ENCODE results near the gene ZC3HAV1L.

ZC3HAV1L gene

DNA sequence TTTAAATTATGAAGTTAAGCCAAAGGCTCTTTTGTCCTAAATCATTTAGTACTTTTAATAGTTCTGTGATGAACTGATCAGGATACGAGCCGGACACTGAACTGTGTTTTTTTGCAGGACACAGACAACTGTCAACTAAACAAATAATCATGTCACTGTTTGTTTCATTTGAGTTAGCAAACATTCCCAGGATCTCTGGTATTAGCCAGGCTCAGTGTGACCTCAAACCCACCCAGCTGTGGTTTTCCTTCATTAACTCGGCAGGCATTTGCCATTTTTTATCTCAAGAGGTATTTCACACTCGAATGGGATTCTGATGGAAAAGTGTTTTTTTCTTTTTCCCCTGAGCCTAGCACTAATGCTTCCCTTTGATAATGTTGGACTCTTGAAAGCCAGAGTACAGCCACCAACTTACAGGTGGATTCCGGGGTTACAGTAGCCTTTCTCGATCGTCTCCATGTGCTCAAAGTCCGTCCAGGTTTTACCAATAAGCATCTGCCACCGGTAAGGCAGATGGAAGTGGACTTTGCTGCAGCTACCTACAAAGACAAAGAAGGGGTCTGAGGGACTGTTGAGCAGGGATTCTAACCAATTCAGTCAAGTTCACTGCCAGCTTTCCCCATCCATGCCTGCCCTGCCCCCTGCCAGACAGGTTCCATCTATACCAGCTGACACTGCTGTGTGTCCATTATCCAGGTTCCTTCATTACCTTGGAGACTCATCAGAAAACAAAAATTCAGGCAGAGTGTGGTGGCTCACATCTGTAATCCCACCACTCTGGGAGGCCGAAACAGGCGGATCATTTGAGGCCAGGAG is 40.2 kb upstream of the ZC3HAV1L start:
- no peak for DNase-seq (ENCODE audit: low spot score)
- TF ChIP-seq, protein P1, sequence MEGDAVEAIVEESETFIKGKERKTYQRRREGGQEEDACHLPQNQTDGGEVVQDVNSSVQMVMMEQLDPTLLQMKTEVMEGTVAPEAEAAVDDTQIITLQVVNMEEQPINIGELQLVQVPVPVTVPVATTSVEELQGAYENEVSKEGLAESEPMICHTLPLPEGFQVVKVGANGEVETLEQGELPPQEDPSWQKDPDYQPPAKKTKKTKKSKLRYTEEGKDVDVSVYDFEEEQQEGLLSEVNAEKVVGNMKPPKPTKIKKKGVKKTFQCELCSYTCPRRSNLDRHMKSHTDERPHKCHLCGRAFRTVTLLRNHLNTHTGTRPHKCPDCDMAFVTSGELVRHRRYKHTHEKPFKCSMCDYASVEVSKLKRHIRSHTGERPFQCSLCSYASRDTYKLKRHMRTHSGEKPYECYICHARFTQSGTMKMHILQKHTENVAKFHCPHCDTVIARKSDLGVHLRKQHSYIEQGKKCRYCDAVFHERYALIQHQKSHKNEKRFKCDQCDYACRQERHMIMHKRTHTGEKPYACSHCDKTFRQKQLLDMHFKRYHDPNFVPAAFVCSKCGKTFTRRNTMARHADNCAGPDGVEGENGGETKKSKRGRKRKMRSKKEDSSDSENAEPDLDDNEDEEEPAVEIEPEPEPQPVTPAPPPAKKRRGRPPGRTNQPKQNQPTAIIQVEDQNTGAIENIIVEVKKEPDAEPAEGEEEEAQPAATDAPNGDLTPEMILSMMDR (IDR thresholded peaks at IDR 0.05; ENCODE audit: extremely low read depth, missing control alignments) = no peak

DNA sequence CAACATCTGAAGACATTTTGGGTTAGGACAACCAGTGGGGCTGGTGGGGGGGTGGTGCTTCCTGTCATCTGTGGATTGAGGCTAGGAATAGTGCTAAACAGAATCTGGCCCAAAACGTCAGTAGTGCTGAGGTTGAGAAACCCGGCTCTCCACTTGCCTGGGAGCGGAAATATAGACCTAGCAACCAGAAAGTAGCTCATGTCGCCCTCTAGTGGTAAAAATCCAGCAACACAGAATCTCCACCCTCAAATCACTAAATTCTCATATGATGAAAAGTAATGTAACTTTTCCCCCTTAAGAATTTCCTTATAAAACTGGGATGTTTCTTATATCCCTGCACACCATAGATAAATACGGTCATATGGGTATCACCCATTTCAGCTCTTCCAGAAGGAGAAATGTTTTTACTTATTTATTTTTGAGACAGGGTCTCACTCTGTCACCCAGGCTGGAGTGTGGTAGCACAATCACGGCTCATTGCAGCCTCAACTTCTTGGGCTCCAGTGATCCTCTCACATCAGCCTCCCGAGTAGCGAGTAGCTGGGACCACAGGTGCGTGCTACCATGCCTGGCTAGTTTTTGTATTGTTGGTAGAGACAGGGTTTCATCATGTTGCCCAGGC is 39.3 kb upstream of the ZC3HAV1L start:
- TF ChIP-seq, protein P1 (IDR thresholded peaks at IDR 0.05; ENCODE audit: extremely low read depth, missing control alignments) = peak; percentile 49
- DNase-seq (ENCODE audit: low spot score) = peak; percentile 73

DNA sequence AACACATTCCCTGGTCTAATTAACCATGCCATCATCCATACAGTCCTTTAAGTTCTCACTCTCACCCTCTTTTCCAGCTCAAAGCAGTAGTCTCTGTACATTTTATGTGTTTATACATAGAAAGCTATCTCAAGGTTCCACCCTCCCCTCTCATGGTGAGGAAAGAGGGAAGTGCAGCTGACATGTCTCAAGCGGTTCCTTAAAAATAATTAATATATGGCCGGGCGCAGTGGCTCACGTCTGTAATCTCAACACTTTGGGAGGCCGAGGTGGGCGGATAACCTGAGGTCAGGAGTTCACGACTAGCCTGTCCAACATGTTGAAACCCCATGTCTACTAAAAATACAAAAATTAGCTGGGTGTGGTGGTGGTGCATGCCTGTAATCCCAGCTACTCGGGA is 37.0 kb upstream of the ZC3HAV1L start:
- TF ChIP-seq, protein P1 (IDR thresholded peaks at IDR 0.05; ENCODE audit: extremely low read depth, missing control alignments) = no peak
- no peak for DNase-seq (ENCODE audit: low spot score)

DNA sequence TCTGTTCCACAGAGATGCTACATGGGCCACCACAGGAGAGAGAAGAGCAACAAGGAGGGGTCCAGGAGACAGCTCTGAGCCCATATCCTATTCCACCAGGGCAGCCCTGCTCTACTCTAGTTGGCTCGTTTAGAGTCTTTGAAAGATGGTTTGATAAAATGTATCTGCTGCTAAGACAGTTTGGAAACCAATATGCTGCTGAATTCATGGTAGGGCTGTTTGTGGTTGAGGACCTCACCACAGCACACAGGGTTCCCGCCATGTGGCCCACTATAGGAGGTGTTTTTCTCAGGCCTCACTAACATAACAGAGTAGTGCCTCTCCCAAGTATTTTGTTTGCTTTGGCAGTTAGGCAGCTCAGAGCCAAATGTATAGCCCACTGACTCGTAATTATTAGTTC is 35.8 kb upstream of the ZC3HAV1L start:
- DNase-seq (ENCODE audit: low spot score) = no peak
- TF ChIP-seq, protein P1 (IDR thresholded peaks at IDR 0.05; ENCODE audit: extremely low read depth, missing control alignments) = no peak

DNA sequence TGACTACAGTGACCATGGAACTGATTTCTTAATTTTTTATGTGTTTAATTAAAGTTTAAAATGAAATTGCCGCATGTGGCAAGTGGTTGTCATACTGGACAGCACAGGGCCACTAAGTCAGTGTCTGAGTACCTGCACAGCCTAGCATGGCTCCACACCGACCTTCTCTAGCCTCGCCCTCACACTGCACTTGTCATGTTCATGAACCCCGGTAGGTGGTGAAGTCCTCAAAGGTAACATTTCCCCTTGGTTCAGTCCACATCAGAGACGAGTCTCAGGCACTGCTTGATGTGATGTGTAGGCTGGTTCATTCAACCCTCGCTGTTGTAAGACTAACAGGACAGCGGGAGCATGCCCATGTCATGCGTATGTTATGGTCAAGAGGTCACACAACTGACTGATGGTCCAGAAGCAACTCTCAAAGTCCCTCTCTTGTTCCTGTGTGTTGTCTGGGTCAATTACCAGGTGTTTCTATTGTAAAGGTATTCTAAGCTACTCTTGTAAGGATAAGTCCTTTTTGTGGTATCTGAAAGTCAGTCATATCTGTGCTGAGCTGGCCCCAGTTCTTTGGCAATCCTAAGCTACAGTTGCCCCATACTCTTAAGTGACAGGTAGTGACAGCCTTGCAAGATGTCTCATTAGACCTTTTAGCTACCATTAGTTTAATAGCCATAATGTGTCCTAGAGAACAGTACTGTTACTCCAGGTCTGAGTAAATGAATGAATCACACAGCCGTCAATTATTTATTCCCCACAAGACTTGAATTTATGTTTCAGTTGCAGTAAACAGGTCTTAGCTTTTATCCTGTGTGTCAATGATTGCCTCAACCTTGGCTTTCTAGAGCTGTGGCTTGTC is 32.9 kb upstream of the ZC3HAV1L start:
- DNase-seq (ENCODE audit: low spot score) = no peak
- TF ChIP-seq, protein P1 (IDR thresholded peaks at IDR 0.05; ENCODE audit: extremely low read depth, missing control alignments) = no peak

DNA sequence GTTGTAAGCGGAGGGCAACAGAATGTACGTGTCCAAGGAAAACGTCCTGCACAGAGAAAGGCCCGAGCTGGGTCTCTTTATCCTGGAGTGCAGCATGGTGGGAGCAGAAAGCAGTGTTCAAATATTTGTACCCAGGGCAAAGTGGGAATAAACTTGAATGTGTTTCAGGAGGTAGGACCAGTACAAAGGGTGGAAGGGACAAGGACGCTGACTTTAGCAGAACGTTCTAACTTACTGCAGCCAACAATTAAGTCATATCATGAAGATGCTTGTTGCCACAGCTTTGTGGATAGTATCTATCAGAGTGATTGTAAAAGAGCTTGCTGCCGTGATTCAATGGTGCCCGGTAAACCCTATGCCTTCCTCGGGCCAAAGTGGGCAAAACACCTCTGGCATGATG is 30.5 kb upstream of the ZC3HAV1L start:
- no peak for DNase-seq (ENCODE audit: low spot score)
- TF ChIP-seq, protein P1 (IDR thresholded peaks at IDR 0.05; ENCODE audit: extremely low read depth, missing control alignments) = no peak

DNA sequence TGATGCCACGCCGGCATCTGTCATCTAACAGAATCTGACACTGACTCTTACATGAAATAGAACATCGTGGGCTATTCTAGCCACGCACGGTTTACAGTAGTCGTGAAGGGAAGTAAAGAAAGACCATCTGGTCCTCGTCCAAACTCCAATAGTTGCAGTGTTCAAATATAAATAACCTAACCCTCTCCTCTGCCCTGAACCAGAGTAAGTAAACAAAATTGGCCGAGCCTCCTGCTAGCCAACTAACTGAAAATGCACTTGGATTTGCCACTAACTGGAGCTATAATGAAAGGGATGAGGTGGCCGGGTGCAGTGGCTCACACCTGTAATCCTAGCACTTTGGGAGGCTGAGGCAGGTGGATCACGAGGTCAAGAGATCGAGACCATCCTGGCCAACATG is 29.5 kb upstream of the ZC3HAV1L start:
- TF ChIP-seq, protein P1 (IDR thresholded peaks at IDR 0.05; ENCODE audit: extremely low read depth, missing control alignments) = no peak
- no peak for DNase-seq (ENCODE audit: low spot score)

Data from GM20000 (cell line).